Thyroid gland (tissue), 4 donors: ENCODE results near the gene ANAPC5. TPM values are rescaled to one million over a fixed set of nuclear protein-coding genes. Genes with fewer than 3 reads are reported as not detected.
A peak's percentile ranks its signal among the peaks of the same experiment; 100 is the strongest.

Experiments used
- DNase-seq, 2 donors: peaks; one replicate each; pipeline ENCODE4 v3.0.0-alpha.2; 2019
- H3K27ac ChIP-seq, 3 donors: fragments of 200-600 bp; sonication (generic); 1 replicate in 2 of 3; 2 replicates in 1 of 3; pipeline ENCODE4 v1.5.1; 2016 to 2019; ENCODE audit warnings: mild to moderate bottlenecking in 1 of 3, moderate library complexity in 1 of 3
- H3K27me3 ChIP-seq: fragments of 200-600 bp; sonication (generic); one replicate; pipeline ENCODE4 v1.5.1; 2019
- H3K36me3 ChIP-seq, 2 donors: fragments of 200-600 bp; sonication (generic); one replicate each; pipeline ENCODE4 v1.5.1; 2016 to 2019
- H3K4me1 ChIP-seq, 2 donors: fragments of 200-600 bp; sonication (generic); one replicate each; pipeline ENCODE4 v1.5.1; 2017 to 2019
- H3K4me3 ChIP-seq, 3 donors: fragments of 200-600 bp; sonication (generic); replicated peaks in 1 of 3; 1 replicate in 2 of 3; 2 replicates in 1 of 3; pipeline ENCODE4 v1.5.1; 2016; ENCODE audit warnings: mild to moderate bottlenecking in 1 of 3
- H3K9me3 ChIP-seq: fragments of 200-600 bp; sonication (generic); one replicate; pipeline ENCODE4 v1.5.1; 2017
- POLR2A ChIP-seq, 2 donors: fragments of 450-650 bp; IDR thresholded peaks; one replicate each; pipeline ENCODE4 v1.6.1; 2017; ENCODE audit warnings: antibody characterized with exemption in 2 of 2, mild to moderate bottlenecking in 2 of 2, moderate library complexity in 1 of 2
- WGBS, 2 donors: methylation state at CpG; one replicate each; pipeline ENCODE4 v1.1.5; 2017; 5-methylcytosine and 5-hydroxymethylcytosine counted together
- intact Hi-C: fragments of 100-400 bp; cut with DNase I; formaldehyde crosslinking; loops from one replicate; pipeline ENCODE4 v1.15.1; 2023
- total RNA-seq, 4 donors: library from RNA; depleted of rRNA; stranded (reverse); fragments of >200 nt; gene quantifications; one replicate each; pipeline ENCODE4 v1.2.3, GENCODE V29; 2016
- TF ChIP-seq, protein P1 (sequence below), 6 experiments: fragments of 200-600 bp in 3 of 6; fragments of 450-650 bp in 3 of 6; sonication (generic) in 3 of 6; IDR thresholded peaks; one replicate each; pipeline ENCODE4 v1.5.1; 2016 to 2019; ENCODE audit warnings: antibody characterized with exemption in 6 of 6, mild to moderate bottlenecking in 2 of 6, inconsistent platforms in 1 of 6, moderate library complexity in 1 of 6

Gene ANAPC5, protein sequence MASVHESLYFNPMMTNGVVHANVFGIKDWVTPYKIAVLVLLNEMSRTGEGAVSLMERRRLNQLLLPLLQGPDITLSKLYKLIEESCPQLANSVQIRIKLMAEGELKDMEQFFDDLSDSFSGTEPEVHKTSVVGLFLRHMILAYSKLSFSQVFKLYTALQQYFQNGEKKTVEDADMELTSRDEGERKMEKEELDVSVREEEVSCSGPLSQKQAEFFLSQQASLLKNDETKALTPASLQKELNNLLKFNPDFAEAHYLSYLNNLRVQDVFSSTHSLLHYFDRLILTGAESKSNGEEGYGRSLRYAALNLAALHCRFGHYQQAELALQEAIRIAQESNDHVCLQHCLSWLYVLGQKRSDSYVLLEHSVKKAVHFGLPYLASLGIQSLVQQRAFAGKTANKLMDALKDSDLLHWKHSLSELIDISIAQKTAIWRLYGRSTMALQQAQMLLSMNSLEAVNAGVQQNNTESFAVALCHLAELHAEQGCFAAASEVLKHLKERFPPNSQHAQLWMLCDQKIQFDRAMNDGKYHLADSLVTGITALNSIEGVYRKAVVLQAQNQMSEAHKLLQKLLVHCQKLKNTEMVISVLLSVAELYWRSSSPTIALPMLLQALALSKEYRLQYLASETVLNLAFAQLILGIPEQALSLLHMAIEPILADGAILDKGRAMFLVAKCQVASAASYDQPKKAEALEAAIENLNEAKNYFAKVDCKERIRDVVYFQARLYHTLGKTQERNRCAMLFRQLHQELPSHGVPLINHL
- 100 to 1,000 TPM; 114 to 161 (median 135) TPM for total RNA-seq

DNA sequence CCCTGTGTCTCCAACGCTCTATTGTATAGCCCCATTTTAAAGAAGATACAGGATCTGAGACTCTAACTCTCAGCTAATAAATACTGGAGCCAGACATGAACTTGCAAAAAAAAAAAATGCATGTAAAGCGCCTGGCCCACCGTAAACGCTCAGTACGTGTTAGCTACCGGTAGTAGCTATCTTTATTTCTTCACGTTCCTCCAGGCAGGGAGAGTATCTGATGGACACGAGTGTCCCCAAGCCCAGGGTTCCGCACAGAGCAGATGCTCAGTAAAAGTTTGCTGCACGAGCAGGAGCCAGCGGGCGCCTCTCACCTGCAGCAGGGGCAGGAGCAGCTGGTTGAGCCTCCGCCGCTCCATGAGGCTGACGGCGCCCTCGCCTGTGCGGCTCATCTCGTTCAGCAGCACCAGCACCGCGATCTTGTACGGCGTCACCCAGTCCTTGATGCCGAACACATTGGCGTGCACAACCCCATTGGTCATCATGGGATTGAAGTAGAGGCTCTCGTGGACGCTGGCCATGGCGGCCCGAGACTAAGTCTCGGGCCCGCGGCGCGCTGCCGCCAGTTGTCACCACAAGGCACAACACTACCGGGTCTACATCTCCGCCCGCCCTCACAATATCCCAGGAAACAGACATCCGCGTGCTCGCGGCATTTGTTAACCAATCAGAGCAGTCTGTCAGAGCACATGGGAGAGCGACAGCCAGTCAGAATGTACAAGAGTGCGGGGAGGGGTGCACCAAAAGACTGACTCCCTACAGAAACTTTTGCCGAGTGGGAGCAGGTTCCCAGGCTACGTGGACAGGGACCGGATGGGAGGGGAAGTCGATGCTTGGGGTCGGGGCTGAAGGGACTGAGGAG is at the start of gene ANAPC5:
TSS of gene ANAPC5 (minus strand) at position 592 of the 862 bp plus-strand sequence. CDS start at position 521, 71 bp downstream.
- Histone ChIP-seq H3K36me3 (peaks cover 3% of the 10 kb centered on the region in 2 donors), H3K4me1 (peaks cover 9 to 17% of the 10 kb centered on the region in 2 donors), H3K9me3 (no peaks in the 10 kb centered on the region), H3K27ac (peak within 1 kb of the TSS in 2 of 3 donors; percentile 46 to 67), H3K27me3 (no peaks in the 10 kb centered on the region), H3K4me3 (peak within 1 kb of the TSS; percentile 67 to 91 (median 78))
- peak; percentile 96 to 97 for DNase-seq
- 0% methylated on average over 15 to 32 of the region's 49 CpGs for WGBS, 2 donors
- intact Hi-C loops: no loop called here
- TF ChIP-seq, protein P1, sequence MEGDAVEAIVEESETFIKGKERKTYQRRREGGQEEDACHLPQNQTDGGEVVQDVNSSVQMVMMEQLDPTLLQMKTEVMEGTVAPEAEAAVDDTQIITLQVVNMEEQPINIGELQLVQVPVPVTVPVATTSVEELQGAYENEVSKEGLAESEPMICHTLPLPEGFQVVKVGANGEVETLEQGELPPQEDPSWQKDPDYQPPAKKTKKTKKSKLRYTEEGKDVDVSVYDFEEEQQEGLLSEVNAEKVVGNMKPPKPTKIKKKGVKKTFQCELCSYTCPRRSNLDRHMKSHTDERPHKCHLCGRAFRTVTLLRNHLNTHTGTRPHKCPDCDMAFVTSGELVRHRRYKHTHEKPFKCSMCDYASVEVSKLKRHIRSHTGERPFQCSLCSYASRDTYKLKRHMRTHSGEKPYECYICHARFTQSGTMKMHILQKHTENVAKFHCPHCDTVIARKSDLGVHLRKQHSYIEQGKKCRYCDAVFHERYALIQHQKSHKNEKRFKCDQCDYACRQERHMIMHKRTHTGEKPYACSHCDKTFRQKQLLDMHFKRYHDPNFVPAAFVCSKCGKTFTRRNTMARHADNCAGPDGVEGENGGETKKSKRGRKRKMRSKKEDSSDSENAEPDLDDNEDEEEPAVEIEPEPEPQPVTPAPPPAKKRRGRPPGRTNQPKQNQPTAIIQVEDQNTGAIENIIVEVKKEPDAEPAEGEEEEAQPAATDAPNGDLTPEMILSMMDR (IDR thresholded peaks at IDR 0.05): peak in 1 of 6 experiments; percentile 25
- TF ChIP-seq POLR2A (IDR thresholded peaks at IDR 0.05): peak in 1 of 2 donors; percentile 87

DNA sequence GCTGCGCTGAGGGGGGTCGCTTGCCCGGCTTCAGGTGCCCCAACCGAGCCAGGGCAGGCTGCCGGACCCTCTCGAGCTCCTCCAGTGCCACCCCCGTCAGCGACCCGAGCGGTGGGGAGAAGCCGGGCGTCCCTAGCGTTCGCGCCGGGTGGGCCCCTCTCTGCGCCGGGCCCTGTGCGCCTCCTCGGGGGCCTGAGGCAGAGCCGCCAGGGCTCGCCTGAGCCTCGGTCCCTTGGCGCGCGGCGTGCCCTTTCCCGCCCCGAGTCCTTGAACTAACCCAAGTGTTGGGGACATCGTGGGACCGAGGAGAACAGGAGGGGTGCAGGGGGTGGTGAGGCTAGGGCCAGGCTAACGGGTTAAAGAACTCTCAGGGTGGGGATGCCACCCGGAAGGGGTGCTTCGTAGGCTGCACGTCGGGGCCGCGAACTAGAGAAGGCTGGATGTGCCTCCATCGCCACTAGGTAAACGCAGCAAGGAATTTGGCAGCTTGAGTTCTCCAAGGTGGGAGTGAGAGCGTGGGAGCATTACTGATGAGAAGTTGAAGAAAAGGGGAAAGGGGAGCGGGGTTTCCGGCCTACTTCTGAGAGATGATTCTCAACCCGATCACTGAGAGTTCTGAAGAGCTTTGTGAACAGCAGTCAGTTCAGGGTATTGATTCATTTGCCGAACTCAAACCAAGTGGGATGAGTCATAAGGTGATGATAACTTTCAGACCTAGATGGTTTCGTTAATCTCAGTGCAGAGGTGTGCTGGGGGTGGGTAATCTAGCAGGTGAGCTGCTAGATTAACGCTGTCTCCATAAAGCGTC is 48.3 kb upstream of the ANAPC5 start:
- 2 to 3% methylated on average over 25 to 38 of the region's 48 CpGs for WGBS, 2 donors
- peak; percentile 30 to 41 for DNase-seq
- H3K36me3 ChIP-seq: no peaks in the 10 kb centered on the region
- peak overlapping the region; percentile 67 to 89 (median 77) for H3K27ac ChIP-seq
- peaks cover 10 to 12% of the 10 kb centered on the region in 2 donors for H3K4me1 ChIP-seq
- TF ChIP-seq, protein P1 (IDR thresholded peaks at IDR 0.05): no peak
- TF ChIP-seq POLR2A (IDR thresholded peaks at IDR 0.05): no peak
- no peaks in the 10 kb centered on the region for H3K9me3 ChIP-seq
- H3K27me3 ChIP-seq: no peaks in the 10 kb centered on the region
- intact Hi-C loops: no loop called here
- H3K4me3 ChIP-seq: peak overlapping the region; percentile 73 to 96 (median 81)

DNA sequence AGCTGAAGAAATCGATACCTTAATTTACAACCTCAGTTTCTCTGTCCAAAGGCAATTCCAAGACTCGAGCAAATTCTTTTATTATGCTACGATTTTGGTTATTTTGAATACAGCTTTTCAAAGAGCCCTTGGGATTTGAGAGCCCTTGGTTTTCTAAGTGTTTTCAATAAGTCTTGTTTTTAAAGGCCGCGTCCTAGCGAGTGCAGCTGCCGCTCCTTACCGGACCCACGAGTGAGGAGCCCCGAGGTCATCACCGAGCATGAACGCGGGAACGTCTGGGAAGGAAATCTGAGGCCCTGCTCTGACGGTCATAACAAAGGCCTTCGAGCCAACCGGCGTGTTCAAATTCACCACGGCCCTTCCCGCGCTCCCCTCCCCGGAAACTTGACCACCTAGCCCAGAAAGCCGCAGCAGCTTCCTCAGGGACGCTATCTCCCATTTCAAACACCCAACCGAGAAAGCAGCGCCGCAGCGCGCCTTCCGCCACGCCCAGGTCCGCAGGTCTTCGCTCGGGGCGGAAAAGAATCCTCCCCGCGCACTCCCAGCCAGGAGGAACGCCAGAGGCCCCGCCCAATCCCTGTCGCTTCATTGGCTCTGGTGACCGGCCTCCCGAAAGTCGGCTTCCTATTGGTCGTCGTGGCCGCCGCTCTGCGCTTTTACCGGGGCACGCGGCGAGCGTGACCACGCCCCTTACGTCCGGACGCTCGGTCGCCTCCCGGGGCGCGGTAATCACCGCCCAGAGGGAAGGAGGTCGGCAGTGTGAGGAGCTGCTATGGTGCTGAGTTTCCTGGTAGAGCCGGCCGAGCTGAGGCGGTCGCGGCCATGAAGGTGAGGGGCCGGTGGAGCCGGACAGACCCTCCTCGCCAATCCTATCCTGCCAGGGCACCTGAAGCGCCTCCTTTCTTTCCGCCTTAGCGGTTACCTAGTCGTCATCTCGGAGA is 47.5 kb upstream of the ANAPC5 start, which contains the start of gene RNF34:
TSS of gene RNF34 (plus strand) at position 728 of the 941 bp plus-strand sequence. CDS start at position 823, 95 bp downstream.
- peak; percentile 56 to 99 for TF ChIP-seq POLR2A (IDR thresholded peaks at IDR 0.05)
- TF ChIP-seq, protein P1 (IDR thresholded peaks at IDR 0.05): no peak
- intact Hi-C loops: no loop called here
- no peaks in the 10 kb centered on the region for H3K9me3 ChIP-seq
- peak; percentile 99 for DNase-seq
- no peaks in the 10 kb centered on the region for H3K27me3 ChIP-seq
- WGBS, 2 donors: 0 to 1% methylated on average over 14 to 25 of the region's 77 CpGs
- no peaks in the 10 kb centered on the region for H3K36me3 ChIP-seq
- H3K27ac ChIP-seq: peak within 1 kb of the TSS; percentile 67 to 89 (median 77)
- H3K4me3 ChIP-seq: peak within 1 kb of the TSS; percentile 73 to 96 (median 81)
- H3K4me1 ChIP-seq: peaks cover 10 to 12% of the 10 kb centered on the region in 2 donors
